PC-3 (cell line): ENCODE measurements around the gene NXPH4.

Experiments
- CTCF ChIP-seq: fragments of 300-600 bp; sonication (generic); conservative IDR thresholded peaks from 2 replicates; pipeline ENCODE4 v1.5.1; 2017; ENCODE audit warnings: antibody characterized with exemption, low read depth, mild to moderate bottlenecking, low read length
- EZH2phosphoT487 ChIP-seq: fragments of 300-600 bp; sonication (generic); IDR thresholded peaks from 2 replicates; pipeline ENCODE4 v1.6.1; 2018; ENCODE audit warnings: mild to moderate bottlenecking, antibody characterized with exemption, low read length, borderline replicate concordance

GRCh38 chr12:57191410-57191809 lies 25.2 kb upstream of the NXPH4 start:
- TF ChIP-seq CTCF (no peak), EZH2phosphoT487 (no peak)
